GM12878 (cell line): ENCODE results near the gene TMEM120B. TPM values are rescaled to one million over a fixed set of nuclear protein-coding genes. Genes with fewer than 3 reads are reported as not detected.

Experiments
- BCL11A ChIP-seq: IDR thresholded peaks from 2 replicates; pipeline ENCODE4 v1.6.1; 2011; ENCODE audit warnings: low read depth, low read length
- BCLAF1 ChIP-seq: fragments of 450-650 bp; IDR thresholded peaks from 2 replicates; pipeline ENCODE4 v1.6.1; 2017; ENCODE audit warnings: antibody characterized with exemption, mild to moderate bottlenecking, moderate library complexity
- CBFB ChIP-seq: IDR thresholded peaks from 2 replicates; pipeline ENCODE4 v1.6.1; 2016; ENCODE audit warnings: antibody characterized with exemption, low read depth
- CEBPB ChIP-seq, 2 experiments: fragments of 150-350 bp in 1 of 2; IDR thresholded peaks; 2 replicates each; pipeline ENCODE4 v1.6.1; 2012 to 2014; ENCODE audit warnings: low read depth in 2 of 2, low read length in 2 of 2, borderline replicate concordance in 1 of 2, inconsistent platforms in 1 of 2
- HCFC1 ChIP-seq: fragments of 150-350 bp; IDR thresholded peaks from 2 replicates; pipeline ENCODE4 v1.6.1; 2014; ENCODE audit warnings: low read length
- JUND ChIP-seq: IDR thresholded peaks from 2 replicates; pipeline ENCODE4 v1.6.1; 2012; ENCODE audit warnings: low read depth, mild to moderate bottlenecking, low read length, improper control_type of control experiment, moderate library complexity
- NFYA ChIP-seq: IDR thresholded peaks from 2 replicates; pipeline ENCODE4 v1.6.1; 2011; ENCODE audit warnings: low read depth, mild to moderate bottlenecking, low read length, improper control_type of control experiment, borderline replicate concordance
- PRDM15 ChIP-seq: fragments of 450-650 bp; formaldehyde crosslinking; IDR thresholded peaks from 2 replicates; pipeline ENCODE4 v1.4.0; 2020; ENCODE audit warnings: mild to moderate bottlenecking, moderate library complexity
- TCF12 ChIP-seq: IDR thresholded peaks from 2 replicates; pipeline ENCODE4 v1.6.1; 2011; ENCODE audit warnings: low read depth, mild to moderate bottlenecking, low read length
- polyA plus RNA-seq, 11 experiments: library from polyadenylated mRNA; depleted of rRNA in 4 of 11; unstranded in 6 of 11; stranded (reverse) in 5 of 11; fragments of >200 nt; fragmentation: Nextera tagmentation in 4 of 11; fragmentation: Illumina TruSeq in 1 of 11; extraction: Ambion mirVana in 4 of 11; extraction: Trizol in 1 of 11; gene quantifications; 1 replicate in 1 of 11; 2 replicates in 10 of 11; pipeline versions ENCODE4 v1.2.1 to v1.2.3, GENCODE V29; 2011 to 2016; ENCODE audit warnings: inconsistent platforms in 2 of 11, missing spikeins in 2 of 11, low read depth in 1 of 11
- total RNA-seq, 4 experiments: library from RNA; depleted of rRNA in 3 of 4; stranded (reverse); fragments of >200 nt in 3 of 4; fragmentation: Illumina TruSeq in 1 of 4; extraction: Trizol in 1 of 4; gene quantifications; 2 replicates each; pipeline versions ENCODE4 v1.2.1 to v1.2.3, GENCODE V29; 2013 to 2021
- TF ChIP-seq, protein P1 (sequence below): fragments of 450-650 bp; IDR thresholded peaks from 2 replicates; pipeline ENCODE4 v1.6.1; 2017; ENCODE audit warnings: low read depth, mild to moderate bottlenecking, moderate library complexity
- TF ChIP-seq, protein P2 (sequence below): IDR thresholded peaks from 2 replicates; pipeline ENCODE4 v1.6.1; 2012; ENCODE audit warnings: improper control_type of control experiment, low read depth, low read length; ENCODE audit not compliant: insufficient replicate concordance
- TF ChIP-seq, protein P3 (sequence below): IDR thresholded peaks from 2 replicates; pipeline ENCODE4 v1.6.1; 2012; ENCODE audit warnings: low read depth, low read length, improper control_type of control experiment

TMEM120B gene
- total and polyA plus RNA-seq, 10 of the 15 experiments (the other 5 are each of a cell fraction or from before 2014, with no cell fraction given): 4.0 to 26.2 (median 9.2) TPM

DNA sequence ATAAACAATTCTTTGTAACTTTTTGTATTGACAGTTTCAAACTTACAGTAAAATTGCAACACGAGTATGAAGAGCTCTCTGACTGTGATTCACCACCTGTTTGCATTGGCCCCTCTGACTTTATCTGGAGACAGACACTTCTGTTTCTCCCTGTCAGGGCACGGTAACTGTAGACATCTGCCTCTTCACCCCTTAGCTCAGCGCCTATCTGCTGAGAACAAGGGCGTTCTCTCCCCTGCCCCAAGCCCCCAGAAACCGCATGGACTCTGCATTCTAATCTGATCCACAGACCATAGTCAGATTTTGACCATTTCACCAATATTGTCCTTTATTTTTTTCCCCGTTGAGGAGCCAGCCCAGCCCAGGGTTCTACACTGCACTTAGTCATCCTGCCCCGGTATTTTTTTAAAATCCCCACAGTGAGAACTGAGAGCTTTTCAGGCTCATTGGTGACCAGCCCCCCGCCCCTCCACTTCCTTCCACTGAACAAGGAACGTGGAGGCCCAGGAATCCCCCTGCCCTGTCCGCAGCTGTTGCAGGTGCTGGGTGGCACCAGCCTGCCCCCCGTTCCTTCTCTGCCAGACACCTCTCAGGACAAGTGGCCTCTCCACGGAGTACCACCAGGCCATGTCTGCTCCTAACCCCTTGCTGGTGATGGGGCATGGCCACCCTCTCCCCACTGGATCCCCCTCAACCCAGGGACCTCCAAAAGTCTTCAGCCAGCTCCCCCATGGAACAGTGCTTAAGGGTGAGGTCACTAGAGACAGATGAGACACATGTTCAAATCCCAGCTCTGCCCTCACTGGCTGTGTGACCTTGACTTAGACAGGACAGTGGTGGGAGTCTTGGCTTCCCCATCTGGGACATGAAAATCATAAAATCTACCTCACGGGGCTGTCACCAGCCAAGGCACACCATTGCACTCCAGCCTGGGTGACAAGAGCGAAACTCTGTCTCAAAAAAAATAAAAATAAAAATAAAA lies 69.7 kb downstream of the TMEM120B start (continued):
- TF ChIP-seq JUND (no peak), HCFC1 (no peak), CEBPB (IDR thresholded peaks at IDR 0.05; ENCODE audit: borderline replicate concordance in 1 of 2, low read depth in 2 of 2, low read length in 2 of 2) (no peak), NFYA (no peak), TCF12 (peak; percentile 94), BCLAF1 (no peak), BCL11A (0 out of 2 replicates have a peak, but pooled peaks have one; percentile 37), CBFB (no peak), PRDM15 (CRISPR knock-in tag) (no peak)
- TF ChIP-seq, protein P1, sequence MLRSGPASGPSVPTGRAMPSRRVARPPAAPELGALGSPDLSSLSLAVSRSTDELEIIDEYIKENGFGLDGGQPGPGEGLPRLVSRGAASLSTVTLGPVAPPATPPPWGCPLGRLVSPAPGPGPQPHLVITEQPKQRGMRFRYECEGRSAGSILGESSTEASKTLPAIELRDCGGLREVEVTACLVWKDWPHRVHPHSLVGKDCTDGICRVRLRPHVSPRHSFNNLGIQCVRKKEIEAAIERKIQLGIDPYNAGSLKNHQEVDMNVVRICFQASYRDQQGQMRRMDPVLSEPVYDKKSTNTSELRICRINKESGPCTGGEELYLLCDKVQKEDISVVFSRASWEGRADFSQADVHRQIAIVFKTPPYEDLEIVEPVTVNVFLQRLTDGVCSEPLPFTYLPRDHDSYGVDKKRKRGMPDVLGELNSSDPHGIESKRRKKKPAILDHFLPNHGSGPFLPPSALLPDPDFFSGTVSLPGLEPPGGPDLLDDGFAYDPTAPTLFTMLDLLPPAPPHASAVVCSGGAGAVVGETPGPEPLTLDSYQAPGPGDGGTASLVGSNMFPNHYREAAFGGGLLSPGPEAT: peak; percentile 87
- TF ChIP-seq, protein P2, sequence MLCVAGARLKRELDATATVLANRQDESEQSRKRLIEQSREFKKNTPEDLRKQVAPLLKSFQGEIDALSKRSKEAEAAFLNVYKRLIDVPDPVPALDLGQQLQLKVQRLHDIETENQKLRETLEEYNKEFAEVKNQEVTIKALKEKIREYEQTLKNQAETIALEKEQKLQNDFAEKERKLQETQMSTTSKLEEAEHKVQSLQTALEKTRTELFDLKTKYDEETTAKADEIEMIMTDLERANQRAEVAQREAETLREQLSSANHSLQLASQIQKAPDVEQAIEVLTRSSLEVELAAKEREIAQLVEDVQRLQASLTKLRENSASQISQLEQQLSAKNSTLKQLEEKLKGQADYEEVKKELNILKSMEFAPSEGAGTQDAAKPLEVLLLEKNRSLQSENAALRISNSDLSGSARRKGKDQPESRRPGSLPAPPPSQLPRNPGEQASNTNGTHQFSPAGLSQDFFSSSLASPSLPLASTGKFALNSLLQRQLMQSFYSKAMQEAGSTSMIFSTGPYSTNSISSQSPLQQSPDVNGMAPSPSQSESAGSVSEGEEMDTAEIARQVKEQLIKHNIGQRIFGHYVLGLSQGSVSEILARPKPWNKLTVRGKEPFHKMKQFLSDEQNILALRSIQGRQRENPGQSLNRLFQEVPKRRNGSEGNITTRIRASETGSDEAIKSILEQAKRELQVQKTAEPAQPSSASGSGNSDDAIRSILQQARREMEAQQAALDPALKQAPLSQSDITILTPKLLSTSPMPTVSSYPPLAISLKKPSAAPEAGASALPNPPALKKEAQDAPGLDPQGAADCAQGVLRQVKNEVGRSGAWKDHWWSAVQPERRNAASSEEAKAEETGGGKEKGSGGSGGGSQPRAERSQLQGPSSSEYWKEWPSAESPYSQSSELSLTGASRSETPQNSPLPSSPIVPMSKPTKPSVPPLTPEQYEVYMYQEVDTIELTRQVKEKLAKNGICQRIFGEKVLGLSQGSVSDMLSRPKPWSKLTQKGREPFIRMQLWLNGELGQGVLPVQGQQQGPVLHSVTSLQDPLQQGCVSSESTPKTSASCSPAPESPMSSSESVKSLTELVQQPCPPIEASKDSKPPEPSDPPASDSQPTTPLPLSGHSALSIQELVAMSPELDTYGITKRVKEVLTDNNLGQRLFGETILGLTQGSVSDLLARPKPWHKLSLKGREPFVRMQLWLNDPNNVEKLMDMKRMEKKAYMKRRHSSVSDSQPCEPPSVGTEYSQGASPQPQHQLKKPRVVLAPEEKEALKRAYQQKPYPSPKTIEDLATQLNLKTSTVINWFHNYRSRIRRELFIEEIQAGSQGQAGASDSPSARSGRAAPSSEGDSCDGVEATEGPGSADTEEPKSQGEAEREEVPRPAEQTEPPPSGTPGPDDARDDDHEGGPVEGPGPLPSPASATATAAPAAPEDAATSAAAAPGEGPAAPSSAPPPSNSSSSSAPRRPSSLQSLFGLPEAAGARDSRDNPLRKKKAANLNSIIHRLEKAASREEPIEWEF: no peak
- TF ChIP-seq, protein P3, sequence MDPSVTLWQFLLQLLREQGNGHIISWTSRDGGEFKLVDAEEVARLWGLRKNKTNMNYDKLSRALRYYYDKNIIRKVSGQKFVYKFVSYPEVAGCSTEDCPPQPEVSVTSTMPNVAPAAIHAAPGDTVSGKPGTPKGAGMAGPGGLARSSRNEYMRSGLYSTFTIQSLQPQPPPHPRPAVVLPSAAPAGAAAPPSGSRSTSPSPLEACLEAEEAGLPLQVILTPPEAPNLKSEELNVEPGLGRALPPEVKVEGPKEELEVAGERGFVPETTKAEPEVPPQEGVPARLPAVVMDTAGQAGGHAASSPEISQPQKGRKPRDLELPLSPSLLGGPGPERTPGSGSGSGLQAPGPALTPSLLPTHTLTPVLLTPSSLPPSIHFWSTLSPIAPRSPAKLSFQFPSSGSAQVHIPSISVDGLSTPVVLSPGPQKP: no peak
